Measurements from ENCODE around the gene CCND2.
"Not testable (repeated sequence)": the region's sequence is repeated elsewhere in the genome, so short reads cannot be mapped to it uniquely, and the experiment has no call there.

The CCND2 gene

DNA sequence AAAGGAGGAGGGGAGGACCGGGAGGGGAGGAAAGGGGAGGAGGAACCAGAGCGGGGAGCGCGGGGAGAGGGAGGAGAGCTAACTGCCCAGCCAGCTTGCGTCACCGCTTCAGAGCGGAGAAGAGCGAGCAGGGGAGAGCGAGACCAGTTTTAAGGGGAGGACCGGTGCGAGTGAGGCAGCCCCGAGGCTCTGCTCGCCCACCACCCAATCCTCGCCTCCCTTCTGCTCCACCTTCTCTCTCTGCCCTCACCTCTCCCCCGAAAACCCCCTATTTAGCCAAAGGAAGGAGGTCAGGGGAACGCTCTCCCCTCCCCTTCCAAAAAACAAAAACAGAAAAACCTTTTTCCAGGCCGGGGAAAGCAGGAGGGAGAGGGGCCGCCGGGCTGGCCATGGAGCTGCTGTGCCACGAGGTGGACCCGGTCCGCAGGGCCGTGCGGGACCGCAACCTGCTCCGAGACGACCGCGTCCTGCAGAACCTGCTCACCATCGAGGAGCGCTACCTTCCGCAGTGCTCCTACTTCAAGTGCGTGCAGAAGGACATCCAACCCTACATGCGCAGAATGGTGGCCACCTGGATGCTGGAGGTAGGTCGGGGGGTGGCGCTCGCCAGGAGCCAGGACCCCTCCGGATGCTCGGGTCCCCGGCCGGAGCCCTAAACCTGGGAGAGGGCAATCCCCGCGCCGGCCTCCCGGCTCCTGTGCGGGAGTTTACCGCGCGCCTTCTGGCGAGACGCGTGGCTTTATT, at the start of gene CCND2:
Gene CCND2, plus strand, starts transcription at position 111 of the 744 bp plus-strand sequence. Its CDS starts 279 bp downstream, at position 390.
- Mint-ChIP-seq H3K36me3 (peaks cover 43% of the 10 kb centered on the region), H3K4me3 (peak within 1 kb of the TSS; percentile 89), H3K27ac (peak within 1 kb of the TSS; percentile 99), H3K27me3 (peaks cover under 1% of the 10 kb centered on the region), H3K4me1 (peaks cover 33% of the 10 kb centered on the region), H3K9me3 (no peaks in the 10 kb centered on the region)
- DNase-seq, result peak; percentile 87
- CTCF ChIA-PET, result interaction anchor here (0.6 to 12.1 kb wide), 9 partner anchors 11 to 388 kb away, joined by 3 to 127 read pairs (median 3); no protein-coding TSS in a partner anchor

DNA sequence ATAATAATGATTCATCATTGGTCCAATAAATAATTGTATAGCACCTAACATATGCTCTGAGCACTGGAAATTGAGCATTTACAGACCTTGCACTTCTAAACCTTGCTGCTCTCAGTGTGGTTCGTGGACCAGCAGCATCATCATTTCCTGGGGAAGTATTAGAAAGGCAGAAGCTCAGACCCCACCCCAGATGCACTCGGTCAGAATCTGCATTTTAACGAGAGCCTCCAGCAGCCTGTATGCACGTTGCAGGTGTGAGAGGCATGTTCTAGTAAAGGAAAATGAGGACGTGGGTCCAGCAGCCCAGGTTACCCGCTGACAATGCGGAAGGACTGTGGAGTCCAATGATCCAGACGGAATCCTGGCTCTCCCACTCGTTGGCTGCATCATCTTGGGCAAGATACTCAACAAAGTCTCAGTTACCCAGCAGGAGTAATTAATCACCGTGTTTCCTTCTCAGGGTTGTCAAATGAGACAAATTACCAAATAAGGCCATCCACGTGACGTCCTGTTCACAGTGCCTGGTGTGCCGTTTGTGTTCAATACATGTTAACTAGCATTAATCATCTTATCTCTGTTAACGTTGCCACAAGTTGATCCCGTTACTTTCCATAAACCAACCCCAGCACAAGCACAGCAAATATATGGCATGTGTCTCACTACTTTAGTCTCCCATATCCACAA, 49.2 kb upstream of the CCND2 start:
- H3K36me3 Mint-ChIP-seq, result no peaks in the 10 kb centered on the region
- H3K27ac Mint-ChIP-seq, result no peak overlapping the region
- H3K9me3 Mint-ChIP-seq, result peaks cover 1% of the 10 kb centered on the region
- no peak overlapping the region for H3K4me3 Mint-ChIP-seq
- no peak for DNase-seq
- peaks cover 13% of the 10 kb centered on the region for H3K4me1 Mint-ChIP-seq
- H3K27me3 Mint-ChIP-seq, result peaks cover 45% of the 10 kb centered on the region
- CTCF ChIA-PET, result no interaction called here

DNA sequence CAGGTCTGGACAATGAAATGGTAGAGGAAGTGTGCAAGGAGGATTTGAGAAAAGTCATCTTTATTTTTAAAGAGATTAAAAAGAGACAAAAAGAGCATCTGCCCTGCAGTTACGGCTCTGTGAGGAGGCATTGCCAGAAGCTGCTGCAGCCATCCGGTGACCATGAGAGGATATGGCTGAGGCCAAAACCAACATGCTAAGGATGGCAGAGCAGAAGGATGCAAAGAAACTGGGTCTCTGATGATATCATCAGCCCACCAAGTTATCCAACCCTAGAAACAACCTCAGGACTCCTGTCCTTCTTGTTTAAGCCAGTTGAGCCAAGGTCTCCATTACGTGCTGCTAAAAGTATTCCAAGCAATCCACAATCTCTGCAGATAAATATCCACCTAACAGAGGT, 48.0 kb upstream of the CCND2 start:
- H3K36me3 Mint-ChIP-seq, result no peaks in the 10 kb centered on the region

DNA sequence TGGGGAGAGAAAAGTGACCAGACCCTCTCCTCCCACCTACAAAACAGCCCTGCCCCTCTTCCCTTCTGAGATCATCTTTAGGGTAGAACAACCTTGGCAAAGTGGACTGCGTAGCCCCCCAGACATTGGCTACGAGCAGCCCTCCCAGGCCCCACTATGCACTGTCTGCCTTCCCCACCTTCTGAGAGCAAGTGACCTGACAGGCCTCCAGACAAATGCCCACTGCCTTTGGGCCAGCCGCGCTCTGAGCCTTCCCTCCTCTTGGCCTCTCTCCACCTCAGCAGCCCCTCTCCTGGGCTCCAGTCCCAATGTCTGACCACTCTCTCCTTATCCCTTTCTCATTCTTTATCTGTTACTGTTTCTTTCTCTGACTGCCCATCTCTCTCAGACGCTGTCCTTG, 46.5 kb upstream of the CCND2 start:
- peaks cover 1% of the 10 kb centered on the region for H3K9me3 Mint-ChIP-seq
- H3K4me1 Mint-ChIP-seq, result peaks cover 13% of the 10 kb centered on the region
- no peak overlapping the region for H3K27ac Mint-ChIP-seq
- H3K4me3 Mint-ChIP-seq, result no peak overlapping the region
- CTCF ChIA-PET, result no interaction called here
- H3K27me3 Mint-ChIP-seq, result peaks cover 43% of the 10 kb centered on the region
- DNase-seq, result no peak
- no peaks in the 10 kb centered on the region for H3K36me3 Mint-ChIP-seq

More for the DNA sequence above, 48.0 kb upstream of the CCND2 start:
- H3K9me3 Mint-ChIP-seq, result peaks cover 1% of the 10 kb centered on the region
- CTCF ChIA-PET, result no interaction called here
- H3K27me3 Mint-ChIP-seq, result peaks cover 42% of the 10 kb centered on the region
- H3K4me3 Mint-ChIP-seq, result no peak overlapping the region
- no peak for DNase-seq
- peaks cover 13% of the 10 kb centered on the region for H3K4me1 Mint-ChIP-seq
- H3K27ac Mint-ChIP-seq, result no peak overlapping the region

DNA sequence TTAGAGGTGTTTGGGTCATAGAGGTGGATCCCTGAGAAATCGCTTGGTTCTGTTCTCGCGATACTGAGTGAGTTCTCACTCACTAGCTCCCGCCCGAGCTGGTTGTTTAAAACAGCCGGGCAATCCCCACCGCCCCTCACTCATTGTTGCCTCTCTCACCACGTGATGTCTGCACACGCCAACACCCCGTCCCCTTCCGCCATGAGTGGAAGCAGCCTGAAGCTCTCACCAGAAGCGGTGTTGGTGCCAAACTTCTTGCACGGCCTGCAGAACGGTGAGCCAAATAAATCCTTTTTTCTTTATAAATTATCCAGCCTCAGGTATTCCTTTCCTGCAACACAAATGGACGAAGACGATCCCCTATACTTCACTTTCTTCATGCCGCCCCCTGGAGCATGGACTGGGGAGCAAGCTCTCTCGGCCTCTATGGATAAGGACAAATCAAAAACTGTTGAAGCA, 45.4 kb upstream of the CCND2 start:
- Mint-ChIP-seq H3K9me3 (no peaks in the 10 kb centered on the region), H3K27me3 (peaks cover 49% of the 10 kb centered on the region), H3K36me3 (no peaks in the 10 kb centered on the region), H3K4me3 (no peak overlapping the region), H3K27ac (no peak overlapping the region), H3K4me1 (peaks cover 13% of the 10 kb centered on the region)
- no peak for DNase-seq
- CTCF ChIA-PET, result no interaction called here

DNA sequence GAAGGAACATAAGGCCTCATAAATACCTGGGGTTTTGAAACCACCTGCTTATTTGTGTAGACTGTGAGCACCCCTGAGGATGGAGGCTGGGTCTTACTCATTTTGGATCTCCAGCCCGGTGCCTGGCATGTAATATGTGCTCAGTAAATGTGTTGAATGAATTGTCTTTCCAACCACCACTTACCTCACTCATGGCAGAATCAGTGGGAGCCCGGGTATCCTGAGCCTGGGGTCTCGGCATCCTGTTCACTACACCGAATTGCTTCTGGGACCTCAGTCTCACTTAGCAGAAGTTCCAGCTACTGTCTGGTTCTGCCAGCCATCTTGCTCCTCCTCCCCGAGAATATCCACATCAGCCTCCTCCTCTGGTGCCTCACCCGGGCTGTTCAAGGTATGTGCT, 43.0 kb upstream of the CCND2 start:
- no peaks in the 10 kb centered on the region for H3K9me3 Mint-ChIP-seq
- H3K4me3 Mint-ChIP-seq, result no peak overlapping the region
- no peak for DNase-seq
- H3K27me3 Mint-ChIP-seq, result peaks cover 40% of the 10 kb centered on the region
- CTCF ChIA-PET, result no interaction called here
- no peaks in the 10 kb centered on the region for H3K4me1 Mint-ChIP-seq
- no peak overlapping the region for H3K27ac Mint-ChIP-seq
- no peaks in the 10 kb centered on the region for H3K36me3 Mint-ChIP-seq

DNA sequence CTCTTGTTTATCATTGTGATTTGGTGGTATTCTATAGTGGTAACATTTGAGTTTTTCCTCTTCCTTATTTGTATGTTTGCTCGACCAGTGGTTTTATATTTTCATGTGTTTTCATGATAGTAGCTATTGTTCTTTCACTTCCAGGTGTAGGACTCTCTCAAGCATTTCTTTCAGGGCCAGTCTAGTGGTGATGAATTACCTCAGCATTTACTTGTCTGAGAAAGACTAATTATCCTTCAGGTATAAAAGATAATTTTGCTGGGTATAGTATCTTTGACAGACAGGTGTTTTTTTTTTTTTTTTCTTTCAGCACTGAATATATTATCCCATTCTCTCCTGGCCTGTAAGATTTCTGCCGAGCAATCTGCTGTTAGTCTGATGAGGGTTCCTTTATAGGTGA, 35.0 kb upstream of the CCND2 start:
- CTCF ChIA-PET, result interaction anchor here (1.1 kb wide), 1 partner anchor 30 kb away, joined by 3 read pairs; no protein-coding TSS in a partner anchor
- H3K27me3 Mint-ChIP-seq, result peaks cover 36% of the 10 kb centered on the region
- H3K36me3 Mint-ChIP-seq, result peaks cover 17% of the 10 kb centered on the region

DNA sequence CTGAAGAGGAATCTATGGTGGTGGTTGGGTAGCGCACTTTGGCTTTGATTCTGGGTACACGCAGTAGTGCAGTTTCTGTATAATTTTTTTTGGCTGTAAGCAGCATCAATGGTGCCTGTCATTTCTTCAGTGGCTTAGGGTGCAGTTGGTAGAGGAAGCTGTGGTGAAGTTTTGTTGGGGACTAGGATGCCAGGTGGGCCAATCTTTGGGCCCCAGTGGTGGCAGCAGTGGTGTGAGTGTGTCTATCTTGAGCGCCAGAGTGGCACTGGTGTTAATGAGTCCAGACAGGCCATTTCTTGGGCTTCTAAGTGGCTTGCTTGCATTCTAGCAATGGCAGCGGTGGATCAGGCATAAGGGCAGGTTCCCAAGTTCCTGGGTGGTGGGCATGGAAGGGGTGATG, 33.8 kb upstream of the CCND2 start:
- no peak overlapping the region for H3K27ac Mint-ChIP-seq
- no peak for DNase-seq
- peaks cover 20% of the 10 kb centered on the region for H3K4me1 Mint-ChIP-seq
- CTCF ChIA-PET, result no interaction called here
- H3K4me3 Mint-ChIP-seq, result no peak overlapping the region
- H3K27me3 Mint-ChIP-seq, result peaks cover 37% of the 10 kb centered on the region
- peaks cover 17% of the 10 kb centered on the region for H3K36me3 Mint-ChIP-seq
- peaks cover 32% of the 10 kb centered on the region for H3K9me3 Mint-ChIP-seq

More for the DNA sequence above, 35.0 kb upstream of the CCND2 start:
- H3K27ac Mint-ChIP-seq, result no peak overlapping the region
- H3K4me3 Mint-ChIP-seq, result no peak overlapping the region
- DNase-seq, result no peak
- H3K4me1 Mint-ChIP-seq, result peaks cover 20% of the 10 kb centered on the region
- H3K9me3 Mint-ChIP-seq, result peaks cover 29% of the 10 kb centered on the region

DNA sequence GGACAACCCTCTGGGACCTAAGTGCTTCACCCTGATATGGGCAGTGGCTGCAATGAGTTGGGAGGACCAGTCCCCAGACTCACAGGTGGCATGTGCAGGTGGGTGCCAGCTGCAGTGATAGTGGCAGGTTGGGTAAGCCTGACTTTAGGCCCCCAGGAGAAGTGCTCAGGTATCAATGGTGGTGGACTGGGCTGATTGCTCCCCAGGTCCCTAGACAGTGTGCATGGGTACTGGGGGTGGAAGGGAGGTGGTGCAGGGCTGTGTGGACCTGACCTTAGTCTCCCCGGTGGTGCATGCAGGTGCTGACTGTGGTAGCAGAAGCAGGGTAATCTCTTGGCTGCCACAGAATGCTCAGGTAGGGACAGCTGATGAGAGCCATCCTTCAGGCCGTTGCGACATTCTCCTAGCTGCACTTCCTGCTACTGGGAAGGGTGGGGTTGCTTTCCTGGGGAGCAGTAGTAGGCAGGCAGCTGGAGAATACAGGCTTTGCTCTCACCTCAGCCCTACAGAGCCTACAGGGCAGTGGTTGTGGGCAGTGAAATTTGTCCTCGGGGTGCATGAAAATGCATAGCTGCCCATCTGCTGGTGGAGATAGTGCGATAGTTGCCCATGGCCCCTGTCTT, 33.3 kb upstream of the CCND2 start:
- Mint-ChIP-seq H3K4me1 (peaks cover 20% of the 10 kb centered on the region), H3K4me3 (no peak overlapping the region), H3K36me3 (peaks cover 17% of the 10 kb centered on the region), H3K27me3 (peaks cover 37% of the 10 kb centered on the region), H3K27ac (no peak overlapping the region), H3K9me3 (peaks cover 32% of the 10 kb centered on the region)
- CTCF ChIA-PET, result no interaction called here
- no peak for DNase-seq

DNA sequence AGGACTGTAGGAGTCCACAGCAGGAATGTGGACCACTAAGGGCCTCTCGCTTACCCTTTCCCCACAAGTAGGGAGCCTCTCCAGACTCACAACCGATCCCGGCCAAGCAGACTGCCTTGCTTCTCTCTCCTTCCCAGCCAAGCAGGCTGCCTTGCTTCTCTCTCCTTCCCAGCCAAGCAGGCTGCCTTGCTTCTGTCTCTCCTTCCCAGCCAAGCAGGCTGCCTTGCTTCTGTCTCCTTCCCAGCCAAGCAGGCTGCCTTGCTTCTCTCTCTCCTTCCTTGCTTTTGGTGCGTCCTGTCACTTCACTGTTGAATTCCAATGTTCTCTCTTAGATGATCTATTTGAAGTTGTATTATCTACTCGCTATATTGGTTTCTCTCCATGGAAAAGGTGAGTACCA, 32.6 kb upstream of the CCND2 start:
- Mint-ChIP-seq H3K27ac (no peak overlapping the region), H3K36me3 (peaks cover 17% of the 10 kb centered on the region), H3K27me3 (peaks cover 37% of the 10 kb centered on the region), H3K4me1 (peaks cover 20% of the 10 kb centered on the region), H3K4me3 (no peak overlapping the region), H3K9me3 (peaks cover 32% of the 10 kb centered on the region)
- DNase-seq, result no peak
- CTCF ChIA-PET, result no interaction called here

DNA sequence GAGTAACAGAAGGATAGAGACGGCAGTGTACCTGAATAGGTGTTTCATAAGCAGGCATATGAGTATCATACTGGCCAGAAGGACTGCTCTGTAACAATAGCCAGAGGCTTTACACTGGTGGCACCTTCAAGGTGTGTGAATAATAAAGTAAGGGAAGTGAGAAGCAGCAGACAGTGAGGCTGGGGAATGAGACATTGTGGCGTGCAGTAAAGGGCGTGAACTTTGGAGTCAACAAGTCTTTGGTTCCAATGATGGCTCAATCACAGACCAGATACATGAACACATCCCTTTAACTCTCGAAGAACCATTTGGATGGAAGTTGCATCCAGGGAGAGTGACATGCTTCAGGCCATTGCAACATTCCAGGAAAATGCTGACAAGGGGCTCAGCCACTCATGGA, 32.0 kb upstream of the CCND2 start:
- peaks cover 17% of the 10 kb centered on the region for H3K36me3 Mint-ChIP-seq
- H3K4me3 Mint-ChIP-seq, result no peak overlapping the region
- CTCF ChIA-PET, result interaction anchor here (0.5 kb wide), 1 partner anchor 183 kb away, joined by 3 read pairs; no protein-coding TSS in a partner anchor
- peaks cover 31% of the 10 kb centered on the region for H3K27me3 Mint-ChIP-seq
- no peak for DNase-seq
- peaks cover 20% of the 10 kb centered on the region for H3K4me1 Mint-ChIP-seq
- peaks cover 32% of the 10 kb centered on the region for H3K9me3 Mint-ChIP-seq
- H3K27ac Mint-ChIP-seq, result no peak overlapping the region

DNA sequence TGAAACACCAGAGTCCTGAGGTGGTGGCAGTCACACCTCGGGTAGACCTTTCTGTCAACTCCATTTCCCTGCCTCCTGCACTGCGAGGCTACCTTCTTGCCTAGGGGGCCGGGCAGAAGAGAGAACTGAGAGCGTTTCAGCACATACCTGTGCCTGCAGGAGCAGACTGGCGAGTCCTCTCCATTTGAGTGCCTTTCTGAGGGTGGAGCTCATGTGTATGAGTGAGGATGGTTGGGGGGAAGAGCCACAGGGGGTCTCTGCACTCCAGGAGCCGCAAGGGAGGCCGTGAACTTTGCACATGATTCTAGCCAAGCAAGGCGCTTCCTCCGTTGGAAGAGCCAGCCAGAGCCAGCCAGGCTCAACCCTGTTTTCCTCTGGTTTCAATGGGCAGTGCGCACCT, 31.0 kb upstream of the CCND2 start:
- peaks cover 27% of the 10 kb centered on the region for H3K9me3 Mint-ChIP-seq
- no peak overlapping the region for H3K27ac Mint-ChIP-seq
- no peak for DNase-seq
- H3K4me1 Mint-ChIP-seq, result peaks cover 20% of the 10 kb centered on the region
- peaks cover 14% of the 10 kb centered on the region for H3K36me3 Mint-ChIP-seq
- no peak overlapping the region for H3K4me3 Mint-ChIP-seq
- CTCF ChIA-PET, result no interaction called here
- H3K27me3 Mint-ChIP-seq, result peaks cover 27% of the 10 kb centered on the region

DNA sequence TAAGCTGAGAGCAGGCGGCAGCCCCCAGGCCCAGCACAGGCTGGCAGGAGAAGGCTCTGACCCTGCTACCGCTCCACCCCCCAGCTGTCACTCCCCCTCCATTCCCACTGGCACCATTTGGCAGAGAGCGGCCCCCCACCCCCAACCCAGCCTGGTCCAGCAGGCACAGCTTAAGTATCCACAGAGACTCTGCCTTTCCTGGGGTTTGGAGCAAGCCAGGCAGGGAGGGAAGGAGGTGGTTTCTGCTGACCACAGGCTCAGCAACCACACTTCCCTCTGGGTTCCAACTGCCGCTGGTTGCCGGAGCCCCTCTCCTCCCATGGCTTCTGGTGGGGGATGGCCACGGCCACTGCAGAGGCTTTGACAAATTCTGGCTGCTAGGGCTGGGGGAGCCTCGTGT, 30.5 kb upstream of the CCND2 start:
- DNase-seq, result no peak
- Mint-ChIP-seq H3K27ac (no peak overlapping the region), H3K36me3 (peaks cover 14% of the 10 kb centered on the region), H3K4me3 (no peak overlapping the region), H3K4me1 (peaks cover 20% of the 10 kb centered on the region), H3K27me3 (peaks cover 27% of the 10 kb centered on the region), H3K9me3 (peaks cover 24% of the 10 kb centered on the region)
- CTCF ChIA-PET, result no interaction called here

DNA sequence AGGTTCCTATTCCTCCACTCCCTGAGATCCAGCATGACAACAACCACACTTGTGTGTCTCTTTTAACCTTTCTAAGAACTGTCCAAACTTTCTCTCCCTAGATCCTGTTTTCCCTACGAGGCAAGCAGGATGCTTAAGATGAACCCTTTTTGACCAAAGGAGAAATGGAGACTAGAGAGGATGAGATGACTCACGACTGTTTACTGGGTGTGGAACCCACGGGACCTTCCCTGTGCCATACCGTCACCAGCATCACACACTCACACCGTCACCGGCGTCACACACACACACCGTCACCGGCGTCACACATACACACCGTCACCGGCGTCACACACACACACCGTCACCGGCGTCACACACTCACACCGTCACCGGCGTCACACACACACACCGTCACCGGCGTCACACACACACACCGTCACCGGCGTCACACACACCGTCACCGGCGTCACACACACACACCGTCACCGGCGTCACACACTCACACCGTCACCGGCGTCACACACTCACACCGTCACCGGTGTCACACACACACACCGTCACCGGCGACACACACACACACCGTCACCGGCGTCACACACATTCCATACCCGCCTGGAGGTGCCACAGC, 30.0 kb upstream of the CCND2 start:
- CTCF ChIA-PET, DNase-seq: not testable (repeated sequence)
- H3K4me1 Mint-ChIP-seq, result peaks cover 20% of the 10 kb centered on the region

More for the DNA sequence above, 30.0 kb upstream of the CCND2 start:
- Mint-ChIP-seq H3K27me3 (peaks cover 27% of the 10 kb centered on the region), H3K9me3 (peaks cover 20% of the 10 kb centered on the region)
- not testable (repeated sequence) for H3K36me3 Mint-ChIP-seq, H3K27ac Mint-ChIP-seq, H3K4me3 Mint-ChIP-seq
